ENCODE results near the gene NGRN. TPM values are rescaled to one million over a fixed set of nuclear protein-coding genes. Genes with fewer than 3 reads are reported as not detected.

Gene NGRN
- total and polyA plus RNA-seq, 2 experiments from 2014 or later: 88.9 to 131 TPM

GRCh38 chr15:90316139-90316538 is 50.7 kb downstream of the NGRN start (continued):
- TF ChIP-seq, protein P1, sequence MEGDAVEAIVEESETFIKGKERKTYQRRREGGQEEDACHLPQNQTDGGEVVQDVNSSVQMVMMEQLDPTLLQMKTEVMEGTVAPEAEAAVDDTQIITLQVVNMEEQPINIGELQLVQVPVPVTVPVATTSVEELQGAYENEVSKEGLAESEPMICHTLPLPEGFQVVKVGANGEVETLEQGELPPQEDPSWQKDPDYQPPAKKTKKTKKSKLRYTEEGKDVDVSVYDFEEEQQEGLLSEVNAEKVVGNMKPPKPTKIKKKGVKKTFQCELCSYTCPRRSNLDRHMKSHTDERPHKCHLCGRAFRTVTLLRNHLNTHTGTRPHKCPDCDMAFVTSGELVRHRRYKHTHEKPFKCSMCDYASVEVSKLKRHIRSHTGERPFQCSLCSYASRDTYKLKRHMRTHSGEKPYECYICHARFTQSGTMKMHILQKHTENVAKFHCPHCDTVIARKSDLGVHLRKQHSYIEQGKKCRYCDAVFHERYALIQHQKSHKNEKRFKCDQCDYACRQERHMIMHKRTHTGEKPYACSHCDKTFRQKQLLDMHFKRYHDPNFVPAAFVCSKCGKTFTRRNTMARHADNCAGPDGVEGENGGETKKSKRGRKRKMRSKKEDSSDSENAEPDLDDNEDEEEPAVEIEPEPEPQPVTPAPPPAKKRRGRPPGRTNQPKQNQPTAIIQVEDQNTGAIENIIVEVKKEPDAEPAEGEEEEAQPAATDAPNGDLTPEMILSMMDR (conservative IDR thresholded peaks at IDR 0.05; ENCODE audit: low read depth in 2 of 2): no peak

DNA sequence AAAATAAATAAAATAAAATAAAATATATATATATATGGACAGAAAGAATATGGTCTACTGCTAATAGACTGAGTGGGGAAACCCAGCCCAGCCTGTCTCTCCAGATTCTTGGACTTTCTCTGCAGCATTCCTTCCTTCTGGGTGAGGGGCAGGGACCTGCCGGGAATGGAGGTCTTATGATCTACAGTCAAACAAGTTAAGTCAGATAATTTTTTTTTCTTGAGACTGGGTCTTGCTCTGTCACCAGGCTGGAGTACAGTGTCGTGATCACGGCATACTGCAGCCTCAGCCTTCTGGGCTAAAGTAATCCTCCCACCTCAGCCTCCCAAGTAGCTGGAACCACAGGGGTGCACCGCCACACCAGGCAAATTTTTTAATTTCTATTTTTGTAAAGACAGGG is 53.1 kb downstream of the NGRN start:
- no peak overlapping the region for H3K27ac ChIP-seq (ENCODE audit: low read depth)
- no peaks in the 10 kb centered on the region for H3K9me3 Mint-ChIP-seq
- H3K27me3 ChIP-seq (ENCODE audit: insufficient read depth): no peaks in the 10 kb centered on the region
- H3K4me1 ChIP-seq (ENCODE audit: insufficient read depth): peaks cover 7% of the 10 kb centered on the region; the same call in 1 of the 2 replicates
- no peak overlapping the region for H3K4me2 ChIP-seq
- no peak overlapping the region for H2AFZ ChIP-seq
- ATAC-seq (no peak), DNase-seq (ENCODE audit: low spot score) (no peak)
- H3K4me3 ChIP-seq: no peak overlapping the region
- H3K36me3 ChIP-seq (ENCODE audit: insufficient read depth): no peaks in the 10 kb centered on the region
- H3K79me2 ChIP-seq (replicated peaks; ENCODE audit: insufficient read depth): no peaks in the 10 kb centered on the region
- no peaks in the 10 kb centered on the region for H3K36me3 Mint-ChIP-seq (ENCODE audit: low read depth)
- peaks cover 2% of the 10 kb centered on the region for H3K27me3 Mint-ChIP-seq (ENCODE audit: insufficient read depth, low read depth, poor library complexity)
- peaks cover 12% of the 10 kb centered on the region; the same call in 2 of the 3 replicates for H3K4me1 Mint-ChIP-seq
- H4K20me1 ChIP-seq (replicated peaks; ENCODE audit: insufficient read depth): no peaks in the 10 kb centered on the region
- no peaks in the 10 kb centered on the region for H3K9me2 ChIP-seq (ENCODE audit: insufficient read depth)
- no peak overlapping the region for H3K4me3 Mint-ChIP-seq
- H3K27ac Mint-ChIP-seq: no peak overlapping the region
- no peaks in the 10 kb centered on the region for H3F3A ChIP-seq (replicated peaks; ENCODE audit: low read depth)
- TF ChIP-seq, protein P1 (conservative IDR thresholded peaks at IDR 0.05; ENCODE audit: low read depth in 2 of 2): no peak
- TF ChIP-seq ZNF331 (CRISPR knock-in tag; IDR thresholded peaks at IDR 0.05; ENCODE audit: low read depth) (no peak), CREB1 (CRISPR knock-in tag; IDR thresholded peaks at IDR 0.05; ENCODE audit: low read depth) (no peak), POLR2AphosphoS5 (IDR thresholded peaks at IDR 0.05; ENCODE audit: low read depth) (no peak), EZH2phosphoT487 (IDR thresholded peaks at IDR 0.05; ENCODE audit: unreplicated experiment) (no peak), STAT1 (IDR thresholded peaks at IDR 0.05; ENCODE audit: unreplicated experiment) (no peak), NANOG (IDR thresholded peaks at IDR 0.05; ENCODE audit: borderline replicate concordance) (no peak), EZH2 (IDR thresholded peaks at IDR 0.05; ENCODE audit: low read depth, unreplicated experiment) (no peak), ZNF114 (CRISPR knock-in tag; IDR thresholded peaks at IDR 0.05) (no peak)
- TF ChIP-seq, protein P2, sequence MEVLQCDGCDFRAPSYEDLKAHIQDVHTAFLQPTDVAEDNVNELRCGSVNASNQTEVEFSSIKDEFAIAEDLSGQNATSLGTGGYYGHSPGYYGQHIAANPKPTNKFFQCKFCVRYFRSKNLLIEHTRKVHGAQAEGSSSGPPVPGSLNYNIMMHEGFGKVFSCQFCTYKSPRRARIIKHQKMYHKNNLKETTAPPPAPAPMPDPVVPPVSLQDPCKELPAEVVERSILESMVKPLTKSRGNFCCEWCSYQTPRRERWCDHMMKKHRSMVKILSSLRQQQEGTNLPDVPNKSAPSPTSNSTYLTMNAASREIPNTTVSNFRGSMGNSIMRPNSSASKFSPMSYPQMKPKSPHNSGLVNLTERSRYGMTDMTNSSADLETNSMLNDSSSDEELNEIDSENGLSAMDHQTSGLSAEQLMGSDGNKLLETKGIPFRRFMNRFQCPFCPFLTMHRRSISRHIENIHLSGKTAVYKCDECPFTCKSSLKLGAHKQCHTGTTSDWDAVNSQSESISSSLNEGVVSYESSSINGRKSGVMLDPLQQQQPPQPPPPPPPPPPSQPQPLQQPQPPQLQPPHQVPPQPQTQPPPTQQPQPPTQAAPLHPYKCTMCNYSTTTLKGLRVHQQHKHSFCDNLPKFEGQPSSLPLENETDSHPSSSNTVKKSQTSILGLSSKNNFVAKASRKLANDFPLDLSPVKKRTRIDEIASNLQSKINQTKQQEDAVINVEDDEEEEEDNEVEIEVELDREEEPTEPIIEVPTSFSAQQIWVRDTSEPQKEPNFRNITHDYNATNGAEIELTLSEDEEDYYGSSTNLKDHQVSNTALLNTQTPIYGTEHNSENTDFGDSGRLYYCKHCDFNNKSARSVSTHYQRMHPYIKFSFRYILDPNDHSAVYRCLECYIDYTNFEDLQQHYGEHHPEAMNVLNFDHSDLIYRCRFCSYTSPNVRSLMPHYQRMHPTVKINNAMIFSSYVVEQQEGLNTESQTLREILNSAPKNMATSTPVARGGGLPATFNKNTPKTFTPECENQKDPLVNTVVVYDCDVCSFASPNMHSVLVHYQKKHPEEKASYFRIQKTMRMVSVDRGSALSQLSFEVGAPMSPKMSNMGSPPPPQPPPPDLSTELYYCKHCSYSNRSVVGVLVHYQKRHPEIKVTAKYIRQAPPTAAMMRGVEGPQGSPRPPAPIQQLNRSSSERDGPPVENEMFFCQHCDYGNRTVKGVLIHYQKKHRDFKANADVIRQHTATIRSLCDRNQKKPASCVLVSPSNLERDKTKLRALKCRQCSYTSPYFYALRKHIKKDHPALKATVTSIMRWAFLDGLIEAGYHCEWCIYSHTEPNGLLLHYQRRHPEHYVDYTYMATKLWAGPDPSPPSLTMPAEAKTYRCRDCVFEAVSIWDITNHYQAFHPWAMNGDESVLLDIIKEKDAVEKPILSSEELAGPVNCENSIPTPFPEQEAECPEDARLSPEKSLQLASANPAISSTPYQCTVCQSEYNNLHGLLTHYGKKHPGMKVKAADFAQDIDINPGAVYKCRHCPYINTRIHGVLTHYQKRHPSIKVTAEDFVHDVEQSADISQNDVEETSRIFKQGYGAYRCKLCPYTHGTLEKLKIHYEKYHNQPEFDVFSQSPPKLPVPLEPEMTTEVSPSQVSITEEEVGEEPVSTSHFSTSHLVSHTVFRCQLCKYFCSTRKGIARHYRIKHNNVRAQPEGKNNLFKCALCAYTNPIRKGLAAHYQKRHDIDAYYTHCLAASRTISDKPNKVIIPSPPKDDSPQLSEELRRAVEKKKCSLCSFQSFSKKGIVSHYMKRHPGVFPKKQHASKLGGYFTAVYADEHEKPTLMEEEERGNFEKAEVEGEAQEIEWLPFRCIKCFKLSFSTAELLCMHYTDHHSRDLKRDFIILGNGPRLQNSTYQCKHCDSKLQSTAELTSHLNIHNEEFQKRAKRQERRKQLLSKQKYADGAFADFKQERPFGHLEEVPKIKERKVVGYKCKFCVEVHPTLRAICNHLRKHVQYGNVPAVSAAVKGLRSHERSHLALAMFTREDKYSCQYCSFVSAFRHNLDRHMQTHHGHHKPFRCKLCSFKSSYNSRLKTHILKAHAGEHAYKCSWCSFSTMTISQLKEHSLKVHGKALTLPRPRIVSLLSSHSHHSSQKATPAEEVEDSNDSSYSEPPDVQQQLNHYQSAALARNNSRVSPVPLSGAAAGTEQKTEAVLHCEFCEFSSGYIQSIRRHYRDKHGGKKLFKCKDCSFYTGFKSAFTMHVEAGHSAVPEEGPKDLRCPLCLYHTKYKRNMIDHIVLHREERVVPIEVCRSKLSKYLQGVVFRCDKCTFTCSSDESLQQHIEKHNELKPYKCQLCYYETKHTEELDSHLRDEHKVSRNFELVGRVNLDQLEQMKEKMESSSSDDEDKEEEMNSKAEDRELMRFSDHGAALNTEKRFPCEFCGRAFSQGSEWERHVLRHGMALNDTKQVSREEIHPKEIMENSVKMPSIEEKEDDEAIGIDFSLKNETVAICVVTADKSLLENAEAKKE (CRISPR knock-in tag; IDR thresholded peaks at IDR 0.05): no peak
- TF ChIP-seq, protein P3, sequence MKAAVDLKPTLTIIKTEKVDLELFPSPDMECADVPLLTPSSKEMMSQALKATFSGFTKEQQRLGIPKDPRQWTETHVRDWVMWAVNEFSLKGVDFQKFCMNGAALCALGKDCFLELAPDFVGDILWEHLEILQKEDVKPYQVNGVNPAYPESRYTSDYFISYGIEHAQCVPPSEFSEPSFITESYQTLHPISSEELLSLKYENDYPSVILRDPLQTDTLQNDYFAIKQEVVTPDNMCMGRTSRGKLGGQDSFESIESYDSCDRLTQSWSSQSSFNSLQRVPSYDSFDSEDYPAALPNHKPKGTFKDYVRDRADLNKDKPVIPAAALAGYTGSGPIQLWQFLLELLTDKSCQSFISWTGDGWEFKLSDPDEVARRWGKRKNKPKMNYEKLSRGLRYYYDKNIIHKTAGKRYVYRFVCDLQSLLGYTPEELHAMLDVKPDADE (IDR thresholded peaks at IDR 0.05): no peak
